ENCODE measurements around the gene LRRC28.

LRRC28 gene

DNA sequence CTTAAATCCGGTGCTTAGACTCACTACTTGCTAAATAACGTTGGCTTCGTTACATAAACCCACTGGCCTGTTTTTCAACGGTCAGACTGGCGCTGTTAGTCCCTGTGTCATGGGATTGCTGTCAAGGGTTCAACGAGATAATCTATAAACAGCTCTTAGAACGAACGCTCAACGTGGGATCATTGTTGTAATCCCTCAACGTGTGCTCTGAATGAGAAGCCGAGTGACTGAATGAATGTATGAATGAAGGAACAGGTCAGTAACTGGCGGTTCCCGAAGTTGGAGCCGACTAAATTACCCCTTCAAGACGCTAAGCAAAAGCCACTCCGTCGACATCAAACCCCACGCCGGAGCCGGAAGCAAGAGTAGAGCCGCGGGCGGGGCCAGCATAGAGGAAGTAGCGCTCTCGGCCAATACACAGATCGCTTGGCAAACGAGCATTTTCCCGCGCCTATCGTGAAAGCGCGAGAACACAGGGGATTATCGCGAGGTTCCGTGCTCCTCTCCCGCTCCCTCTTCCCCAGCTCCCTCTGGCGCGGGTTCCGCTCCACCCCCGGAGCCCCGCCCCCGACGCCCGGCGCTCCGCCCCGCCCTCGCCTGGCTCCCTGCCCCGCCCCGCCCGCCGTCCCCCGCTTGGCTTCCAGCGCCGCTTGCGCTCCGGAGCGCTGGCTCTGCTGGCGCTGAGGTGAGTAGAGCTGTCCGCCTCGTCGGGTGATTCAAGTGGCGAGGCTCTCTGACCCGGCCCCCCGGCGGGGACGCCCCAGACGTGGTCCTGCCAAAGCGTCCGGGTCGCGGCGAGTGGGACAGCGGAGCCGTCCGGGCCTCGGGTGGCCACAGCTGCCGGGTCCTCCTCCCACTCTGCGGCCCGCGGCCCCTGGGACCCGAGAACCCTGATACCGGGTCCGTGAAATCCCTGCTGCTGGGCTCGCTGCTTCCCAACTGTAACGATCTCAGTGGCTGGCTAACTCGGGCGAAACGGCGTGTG lies at the start of gene LRRC28:
TSS of gene LRRC28 (plus strand) at position 625 of the 985 bp plus-strand sequence. CDS start 4,477 bp downstream, outside the sequence.
- Histone ChIP-seq H3K9me3 (ENCODE audit: control insufficient read depth, low read length) (no peaks in the 10 kb centered on the region), H3K4me3 (ENCODE audit: low read length) (peak within 1 kb of the TSS; percentile 99), H3K36me3 (ENCODE audit: control insufficient read depth, insufficient read depth, low read length) (no peaks in the 10 kb centered on the region), H3K4me1 (ENCODE audit: control insufficient read depth, insufficient read depth, low read length) (peaks cover 20% of the 10 kb centered on the region), H3K9ac (ENCODE audit: low read length) (peak within 1 kb of the TSS; percentile 90), H3K27me3 (ENCODE audit: control insufficient read depth, insufficient read depth, low read length) (no peaks in the 10 kb centered on the region)

DNA sequence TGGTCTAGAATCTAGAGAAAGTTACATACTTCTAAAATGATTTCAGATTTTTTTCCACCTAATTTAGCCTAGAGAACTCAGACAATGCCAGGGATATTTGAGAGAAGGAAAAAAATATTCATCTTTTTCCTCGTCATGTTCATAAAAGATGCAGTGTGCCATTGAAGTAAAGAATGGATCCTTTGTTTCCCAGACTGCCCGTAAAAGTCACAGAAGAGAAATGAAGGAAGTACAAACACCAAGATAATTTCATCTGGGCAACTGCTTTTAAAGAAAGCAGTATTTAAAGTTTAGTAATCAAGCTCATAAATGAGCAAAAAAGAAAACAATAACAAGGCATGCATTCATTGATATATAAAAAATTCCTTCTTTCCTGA lies 49.1 kb upstream of the LRRC28 start:
- Histone ChIP-seq H3K4me3 (ENCODE audit: low read length) (no peak overlapping the region), H3K9me3 (ENCODE audit: control insufficient read depth, low read length) (no peaks in the 10 kb centered on the region), H3K27me3 (ENCODE audit: control insufficient read depth, insufficient read depth, low read length) (no peaks in the 10 kb centered on the region), H3K36me3 (ENCODE audit: control insufficient read depth, insufficient read depth, low read length) (no peaks in the 10 kb centered on the region), H3K9ac (ENCODE audit: low read length) (no peak overlapping the region), H3K4me1 (ENCODE audit: control insufficient read depth, insufficient read depth, low read length) (no peaks in the 10 kb centered on the region)

DNA sequence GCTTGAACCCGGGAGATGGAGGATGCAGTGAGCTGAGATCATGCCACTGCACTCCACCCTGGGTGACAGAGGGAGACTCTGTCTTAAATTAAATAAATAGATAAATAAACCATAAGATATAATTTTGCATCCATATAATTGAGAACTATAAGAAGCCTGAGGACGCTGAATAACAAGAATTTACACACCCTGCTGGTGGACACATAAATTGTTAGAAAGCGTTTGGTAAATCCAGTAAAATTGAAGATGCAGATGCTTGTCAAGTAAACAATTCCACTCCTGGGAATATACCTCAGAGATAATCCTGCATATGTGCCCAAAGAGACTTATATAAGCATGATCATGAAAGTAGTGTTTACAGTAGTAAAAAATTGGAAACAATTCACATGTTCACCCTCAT lies 43.6 kb upstream of the LRRC28 start:
- H3K4me1 ChIP-seq (ENCODE audit: control insufficient read depth, insufficient read depth, low read length): no peaks in the 10 kb centered on the region

DNA sequence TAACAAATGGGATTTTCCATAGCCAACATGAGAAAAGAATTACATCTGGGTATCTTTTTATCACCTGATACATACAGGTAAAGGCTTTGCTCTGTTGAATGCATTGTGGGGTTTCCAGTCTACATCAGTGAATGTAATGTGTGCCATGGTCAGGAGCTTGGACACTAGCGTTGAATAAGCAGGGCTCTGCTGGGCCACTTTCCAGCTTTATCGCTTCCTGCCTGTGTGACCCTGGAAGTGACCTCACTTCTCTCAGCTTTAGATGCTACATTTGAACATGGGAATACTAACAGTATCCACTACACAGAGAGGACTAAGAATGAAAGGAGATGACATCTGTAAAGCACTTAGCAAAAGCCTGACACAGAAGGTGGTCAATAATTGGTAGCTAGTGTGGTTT lies 42.0 kb upstream of the LRRC28 start:
- Histone ChIP-seq H3K4me1 (ENCODE audit: control insufficient read depth, insufficient read depth, low read length) (no peaks in the 10 kb centered on the region), H3K9ac (ENCODE audit: low read length) (no peak overlapping the region)

More for the DNA sequence above, 43.6 kb upstream of the LRRC28 start:
- H3K36me3 ChIP-seq (ENCODE audit: control insufficient read depth, insufficient read depth, low read length): no peaks in the 10 kb centered on the region
- no peaks in the 10 kb centered on the region for H3K27me3 ChIP-seq (ENCODE audit: control insufficient read depth, insufficient read depth, low read length)
- no peaks in the 10 kb centered on the region for H3K9me3 ChIP-seq (ENCODE audit: control insufficient read depth, low read length)
- no peak overlapping the region for H3K9ac ChIP-seq (ENCODE audit: low read length)
- no peak overlapping the region for H3K4me3 ChIP-seq (ENCODE audit: low read length)

DNA sequence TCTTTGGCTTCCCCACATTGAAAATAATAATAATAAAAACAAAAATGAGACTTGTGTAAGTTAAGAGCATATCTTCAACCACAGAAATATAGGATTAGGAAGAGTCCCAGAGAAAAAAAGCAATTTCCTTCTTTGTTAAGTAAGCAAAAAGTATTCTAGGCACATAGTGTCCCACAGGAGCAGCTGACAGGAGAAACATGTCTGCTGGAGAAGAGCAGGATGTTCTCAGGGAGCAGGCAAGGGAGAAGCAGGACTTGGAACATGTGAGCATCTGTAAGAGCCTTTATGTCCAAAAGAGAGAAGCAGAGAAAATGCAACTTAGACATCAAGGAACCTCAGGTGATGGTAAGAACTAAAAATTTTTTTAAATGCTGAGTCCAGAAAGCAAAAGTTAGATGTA lies 40.9 kb upstream of the LRRC28 start:
- no peak overlapping the region for H3K9ac ChIP-seq (ENCODE audit: low read length)
- H3K4me1 ChIP-seq (ENCODE audit: control insufficient read depth, insufficient read depth, low read length): no peaks in the 10 kb centered on the region
- no peaks in the 10 kb centered on the region for H3K36me3 ChIP-seq (ENCODE audit: control insufficient read depth, insufficient read depth, low read length)
- H3K9me3 ChIP-seq (ENCODE audit: control insufficient read depth, low read length): no peaks in the 10 kb centered on the region
- H3K4me3 ChIP-seq (ENCODE audit: low read length): no peak overlapping the region
- no peaks in the 10 kb centered on the region for H3K27me3 ChIP-seq (ENCODE audit: control insufficient read depth, insufficient read depth, low read length)

More for the DNA sequence above, 42.0 kb upstream of the LRRC28 start:
- H3K4me3 ChIP-seq (ENCODE audit: low read length): no peak overlapping the region
- H3K9me3 ChIP-seq (ENCODE audit: control insufficient read depth, low read length): no peaks in the 10 kb centered on the region
- no peaks in the 10 kb centered on the region for H3K36me3 ChIP-seq (ENCODE audit: control insufficient read depth, insufficient read depth, low read length)
- no peaks in the 10 kb centered on the region for H3K27me3 ChIP-seq (ENCODE audit: control insufficient read depth, insufficient read depth, low read length)

DNA sequence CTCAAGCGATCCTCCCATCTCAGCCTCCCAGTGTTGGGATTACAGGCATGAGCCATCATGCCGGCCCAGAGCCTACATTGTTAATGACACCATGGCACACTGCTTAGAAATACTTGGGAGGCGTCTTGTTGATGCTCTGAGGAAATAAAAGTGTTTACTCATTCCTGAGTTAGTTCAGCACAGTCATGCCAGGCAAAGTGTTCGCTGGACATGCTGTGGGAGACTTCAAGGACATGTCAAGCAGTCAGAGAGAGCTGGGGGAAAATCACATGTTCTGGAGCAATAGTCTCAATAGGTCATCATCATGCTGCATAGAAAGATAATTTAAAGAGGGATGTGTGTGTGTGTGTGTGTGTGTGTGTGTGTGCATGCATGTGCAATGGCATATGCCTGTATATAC lies 39.4 kb upstream of the LRRC28 start:
- Histone ChIP-seq H3K36me3 (ENCODE audit: control insufficient read depth, insufficient read depth, low read length) (no peaks in the 10 kb centered on the region), H3K9ac (ENCODE audit: low read length) (no peak overlapping the region), H3K4me1 (ENCODE audit: control insufficient read depth, insufficient read depth, low read length) (no peaks in the 10 kb centered on the region), H3K4me3 (ENCODE audit: low read length) (no peak overlapping the region), H3K9me3 (ENCODE audit: control insufficient read depth, low read length) (no peaks in the 10 kb centered on the region), H3K27me3 (ENCODE audit: control insufficient read depth, insufficient read depth, low read length) (no peaks in the 10 kb centered on the region)

DNA sequence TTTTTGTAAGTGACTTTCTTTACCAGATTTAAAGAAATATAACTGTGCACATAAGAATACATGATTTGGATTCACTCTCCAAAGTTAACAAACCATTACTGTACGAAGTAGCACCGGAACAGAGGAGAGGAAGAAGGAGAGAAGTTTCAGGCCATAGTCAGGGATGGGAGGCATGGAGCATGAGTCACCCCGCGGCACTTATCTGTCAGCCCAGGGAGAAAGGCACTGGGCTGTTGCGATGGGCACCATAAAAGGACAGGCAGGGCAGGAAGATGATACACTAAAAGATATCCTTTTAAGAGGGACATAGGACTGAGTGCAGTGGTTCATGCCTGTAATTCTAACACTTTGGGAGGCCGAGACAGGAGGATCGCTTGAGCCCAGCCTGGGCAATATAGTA lies 38.9 kb upstream of the LRRC28 start:
- Histone ChIP-seq H3K27me3 (ENCODE audit: control insufficient read depth, insufficient read depth, low read length) (no peaks in the 10 kb centered on the region), H3K4me3 (ENCODE audit: low read length) (no peak overlapping the region), H3K9ac (ENCODE audit: low read length) (no peak overlapping the region), H3K4me1 (ENCODE audit: control insufficient read depth, insufficient read depth, low read length) (no peaks in the 10 kb centered on the region), H3K36me3 (ENCODE audit: control insufficient read depth, insufficient read depth, low read length) (no peaks in the 10 kb centered on the region), H3K9me3 (ENCODE audit: control insufficient read depth, low read length) (no peaks in the 10 kb centered on the region)

DNA sequence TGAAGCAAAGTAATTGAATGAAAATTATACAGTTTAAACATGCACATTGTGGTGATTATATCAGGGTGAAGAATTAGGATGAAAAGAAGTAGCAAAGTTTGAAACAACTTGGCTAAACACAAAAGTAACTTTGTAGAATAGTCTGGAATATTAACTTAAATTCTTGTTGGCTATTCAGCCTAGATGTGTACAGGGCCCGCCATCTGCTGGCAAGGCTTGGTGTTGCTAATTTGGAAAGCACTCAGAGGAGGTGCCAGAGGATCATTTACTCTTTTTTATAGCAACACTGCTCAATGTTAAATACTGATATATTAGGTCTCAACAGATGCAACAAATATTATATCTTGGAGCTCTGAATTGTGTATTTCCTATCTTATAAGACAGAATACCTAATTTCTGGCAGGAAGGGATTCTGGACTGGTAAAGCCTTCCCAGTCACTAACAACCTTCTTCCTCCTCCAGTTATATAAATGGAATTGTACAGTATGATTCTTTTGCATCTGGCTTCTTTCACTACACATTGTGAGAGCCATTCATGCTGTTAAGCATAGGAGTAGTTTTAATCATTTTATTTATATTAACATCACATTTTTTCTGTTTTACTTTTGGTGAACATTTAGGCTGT lies 38.0 kb upstream of the LRRC28 start:
- Histone ChIP-seq H3K9ac (ENCODE audit: low read length) (no peak overlapping the region), H3K4me3 (ENCODE audit: low read length) (no peak overlapping the region), H3K4me1 (ENCODE audit: control insufficient read depth, insufficient read depth, low read length) (no peaks in the 10 kb centered on the region), H3K27me3 (ENCODE audit: control insufficient read depth, insufficient read depth, low read length) (no peaks in the 10 kb centered on the region), H3K9me3 (ENCODE audit: control insufficient read depth, low read length) (no peaks in the 10 kb centered on the region), H3K36me3 (ENCODE audit: control insufficient read depth, insufficient read depth, low read length) (no peaks in the 10 kb centered on the region)

DNA sequence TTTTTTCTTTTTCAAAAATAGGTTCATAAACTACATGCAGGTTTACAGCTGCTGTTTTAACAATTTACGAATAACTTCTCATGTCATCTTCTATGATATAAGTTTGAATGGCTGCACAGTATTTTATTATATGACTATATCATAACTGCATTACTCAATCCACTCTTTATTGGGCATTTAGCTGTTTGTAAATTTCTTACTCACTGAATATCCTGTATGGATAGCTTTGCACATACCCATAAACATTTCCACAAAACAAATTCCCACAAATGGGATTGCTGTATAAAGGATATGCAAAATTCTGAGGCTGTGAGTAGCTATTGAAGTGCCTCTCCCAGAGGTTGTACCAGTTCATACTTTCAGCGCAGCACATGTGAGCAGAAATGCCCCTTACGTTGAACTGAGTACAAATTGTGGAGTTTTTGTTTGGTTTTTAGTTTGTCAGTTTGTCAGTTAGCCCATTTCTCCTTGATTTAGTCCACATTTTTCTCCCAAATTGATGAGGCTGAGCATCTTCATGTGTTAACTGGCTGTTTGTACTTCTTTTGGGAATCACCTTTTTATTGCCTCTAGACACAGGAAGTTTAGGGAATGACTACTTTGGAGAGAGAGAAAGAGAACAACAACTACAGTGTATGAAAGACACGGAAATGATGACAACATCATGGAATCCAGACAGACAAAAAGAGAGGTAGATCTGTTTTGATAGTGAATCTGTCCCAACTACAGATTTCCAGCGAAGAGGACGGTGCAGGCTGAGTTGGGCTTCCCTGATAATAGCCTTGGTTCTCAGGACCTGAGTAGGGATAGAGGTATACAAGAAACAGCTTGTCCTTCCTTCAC lies 26.7 kb upstream of the LRRC28 start:
- no peaks in the 10 kb centered on the region for H3K36me3 ChIP-seq (ENCODE audit: control insufficient read depth, insufficient read depth, low read length)
- H3K9me3 ChIP-seq (ENCODE audit: control insufficient read depth, low read length): no peaks in the 10 kb centered on the region
- no peak overlapping the region for H3K4me3 ChIP-seq (ENCODE audit: low read length)
- no peaks in the 10 kb centered on the region for H3K4me1 ChIP-seq (ENCODE audit: control insufficient read depth, insufficient read depth, low read length)
- no peaks in the 10 kb centered on the region for H3K27me3 ChIP-seq (ENCODE audit: control insufficient read depth, insufficient read depth, low read length)
- H3K9ac ChIP-seq (ENCODE audit: low read length): no peak overlapping the region

DNA sequence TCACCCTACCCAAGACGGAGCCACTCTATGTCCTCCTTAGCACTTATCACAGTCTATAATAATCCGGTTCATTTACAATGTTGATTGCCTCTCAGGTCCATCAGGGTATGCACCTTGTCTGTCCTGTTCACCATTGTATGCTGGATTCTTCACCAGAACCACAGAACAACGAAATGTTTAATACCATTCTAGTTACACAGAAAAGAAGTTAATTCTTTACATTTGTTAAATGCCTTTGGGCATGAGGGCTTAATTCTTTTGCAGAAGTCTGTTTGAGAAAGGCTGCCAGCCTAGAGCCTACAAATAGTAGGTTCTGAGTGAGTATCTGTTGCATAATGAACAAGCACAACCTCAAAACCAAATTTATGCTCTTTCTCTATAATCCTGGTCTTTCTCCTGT lies 24.5 kb upstream of the LRRC28 start:
- H3K36me3 ChIP-seq (ENCODE audit: control insufficient read depth, insufficient read depth, low read length): no peaks in the 10 kb centered on the region
- no peaks in the 10 kb centered on the region for H3K27me3 ChIP-seq (ENCODE audit: control insufficient read depth, insufficient read depth, low read length)
- H3K9me3 ChIP-seq (ENCODE audit: control insufficient read depth, low read length): no peaks in the 10 kb centered on the region

DNA sequence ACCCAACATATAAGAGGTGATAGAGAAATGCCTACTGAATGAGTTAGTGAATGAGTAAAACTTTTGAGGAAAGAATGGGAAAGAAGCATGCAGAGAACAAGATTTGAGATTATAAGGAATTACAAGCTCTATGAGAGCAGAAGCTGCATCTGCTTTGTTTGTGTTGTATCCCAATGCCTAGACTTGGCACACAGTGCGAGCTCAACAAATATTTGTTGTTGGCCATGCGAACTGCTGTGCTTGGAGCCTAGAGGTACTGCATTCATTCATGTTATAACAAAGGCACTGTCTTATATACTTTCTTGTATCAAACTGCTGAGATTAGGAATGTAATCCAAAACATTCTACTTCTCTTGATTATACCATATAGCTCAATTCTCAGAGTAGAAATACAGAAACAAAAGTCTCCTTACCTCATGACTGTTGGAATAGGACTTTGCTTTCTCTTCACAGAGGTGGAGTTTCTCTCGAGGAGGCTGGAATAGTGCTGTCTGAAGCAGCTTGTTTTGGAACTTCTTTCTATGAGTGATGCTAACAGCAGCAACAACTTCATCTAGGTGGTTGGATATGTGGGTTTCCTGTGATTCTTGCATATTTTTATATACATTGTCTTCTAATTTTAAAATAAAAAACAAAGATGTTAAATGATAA lies 23.0 kb upstream of the LRRC28 start:
- Histone ChIP-seq H3K36me3 (ENCODE audit: control insufficient read depth, insufficient read depth, low read length) (no peaks in the 10 kb centered on the region), H3K9me3 (ENCODE audit: control insufficient read depth, low read length) (no peaks in the 10 kb centered on the region), H3K4me1 (ENCODE audit: control insufficient read depth, insufficient read depth, low read length) (no peaks in the 10 kb centered on the region), H3K27me3 (ENCODE audit: control insufficient read depth, insufficient read depth, low read length) (no peaks in the 10 kb centered on the region), H3K4me3 (ENCODE audit: low read length) (no peak overlapping the region), H3K9ac (ENCODE audit: low read length) (no peak overlapping the region)

More for the DNA sequence above, 24.5 kb upstream of the LRRC28 start:
- H3K4me3 ChIP-seq (ENCODE audit: low read length): no peak overlapping the region
- H3K9ac ChIP-seq (ENCODE audit: low read length): no peak overlapping the region
- H3K4me1 ChIP-seq (ENCODE audit: control insufficient read depth, insufficient read depth, low read length): no peaks in the 10 kb centered on the region
